Body of pancreas (tissue), 4 donors: ENCODE data around the gene THG1L. TPM values are rescaled to one million over a fixed set of nuclear protein-coding genes. Genes with fewer than 3 reads are reported as not detected.

Experiments
- ATAC-seq: fragments of 150-250 bp; one replicate; pipeline ENCODE4 v1.9.1; 2016
- DNase-seq, 4 donors: peaks; one replicate each; pipeline ENCODE4 v3.0.0-alpha.2; 2019
- H3K27ac ChIP-seq, 4 donors: fragments of 200-600 bp; sonication (generic); 1 replicate in 3 of 4; 2 replicates in 1 of 4; pipeline versions ENCODE4 v1.5.1 to v1.6.1; 2016 to 2019; ENCODE audit warnings: mild to moderate bottlenecking in 1 of 4, mixed read lengths in 1 of 4, moderate library complexity in 1 of 4
- H3K27me3 ChIP-seq, 2 donors: fragments of 200-600 bp; sonication (generic); one replicate each; pipeline ENCODE4 v1.6.0; 2016; ENCODE audit warnings: mild to moderate bottlenecking in 1 of 2
- H3K36me3 ChIP-seq, 2 donors: fragments of 200-600 bp; sonication (generic); replicated peaks in 1 of 2; 2 replicates each; pipeline ENCODE4 v1.5.1; 2016; ENCODE audit warnings: low read depth in 2 of 2; ENCODE audit not compliant: insufficient read depth in 1 of 2
- H3K4me1 ChIP-seq: fragments of 200-600 bp; sonication (generic); one replicate; pipeline ENCODE4 v1.6.0; 2016
- H3K4me3 ChIP-seq, 2 donors: fragments of 200-600 bp; sonication (generic); 1 replicate in 1 of 2; 2 replicates in 1 of 2; pipeline ENCODE4 v1.5.1; 2016 to 2019
- H3K9me3 ChIP-seq, 3 donors: fragments of 200-600 bp; sonication (generic); 1 replicate in 2 of 3; 2 replicates in 1 of 3; pipeline ENCODE4 v1.5.1; 2016
- POLR2A ChIP-seq, 3 donors: fragments of 450-650 bp; IDR thresholded peaks; one replicate each; pipeline ENCODE4 v1.6.1; 2016; ENCODE audit warnings: antibody characterized with exemption in 3 of 3, mild to moderate bottlenecking in 2 of 3
- WGBS, 2 donors: methylation state at CpG; one replicate each; pipeline ENCODE4 v1.1.5; 2017; 5-methylcytosine and 5-hydroxymethylcytosine counted together
- intact Hi-C: fragments of 100-400 bp; cut with DNase I; formaldehyde crosslinking; loops from one replicate; pipeline ENCODE4 v1.15.1; 2023
- total RNA-seq, 2 donors: library from RNA; depleted of rRNA; stranded (reverse); fragments of >200 nt; gene quantifications; one replicate each; pipeline ENCODE4 v1.1.0, GENCODE V29; 2016
- TF ChIP-seq, protein P1 (sequence below), 7 experiments: fragments of 450-650 bp in 4 of 7; fragments of 200-600 bp in 3 of 7; sonication (generic) in 3 of 7; IDR thresholded peaks; one replicate each; pipeline ENCODE4 v1.5.1; 2016 to 2019; ENCODE audit warnings: antibody characterized with exemption in 7 of 7

THG1L gene
- total RNA-seq, 2 donors from 2014 or later: 4.4 to 12.5 TPM

DNA sequence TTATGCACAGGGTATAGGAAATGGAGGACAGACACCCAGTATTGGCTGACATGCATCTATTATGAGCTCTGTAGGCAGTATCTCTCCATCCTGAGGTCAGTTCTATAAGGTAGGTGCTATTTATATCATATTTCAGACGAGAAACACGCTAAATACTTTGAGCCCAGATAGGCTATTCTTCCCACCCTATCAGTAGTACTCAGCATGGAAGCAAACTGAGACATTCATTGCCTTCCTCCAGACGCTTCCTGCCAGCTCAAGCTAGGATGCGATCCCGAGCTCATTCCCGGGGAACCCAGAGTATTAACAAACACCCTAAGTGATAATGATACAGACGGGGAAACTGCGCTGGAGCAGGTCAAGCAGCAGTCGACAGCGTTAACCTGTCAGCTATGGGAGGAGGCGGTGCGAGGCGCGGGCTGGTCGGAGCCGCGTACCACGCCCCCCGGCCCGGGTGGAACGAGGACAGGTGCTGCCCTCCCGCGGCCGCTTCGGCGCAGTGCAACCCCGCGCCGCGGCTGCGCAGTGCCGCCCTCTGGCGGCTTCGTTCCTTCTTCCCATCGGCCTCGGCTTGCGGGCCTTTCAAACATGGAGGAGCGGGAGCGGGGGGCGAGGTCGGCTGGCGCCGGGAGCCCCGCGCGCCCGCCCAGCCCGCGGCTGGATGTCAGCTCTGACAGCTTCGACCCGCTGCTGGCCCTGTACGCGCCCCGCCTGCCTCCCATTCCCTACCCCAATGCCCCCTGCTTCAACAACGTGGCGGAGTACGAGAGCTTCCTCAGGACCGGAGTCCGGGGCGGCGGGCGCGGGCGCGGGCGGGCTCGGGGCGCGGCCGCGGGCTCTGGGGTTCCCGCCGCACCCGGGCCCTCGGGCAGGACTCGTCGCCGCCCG lies 12.2 kb downstream of the THG1L start, which contains the start of gene LSM11:
Gene LSM11, plus strand, starts transcription at position 550 of the 888 bp plus-strand sequence. Its CDS starts 39 bp downstream, at position 589.
- 0% methylated on average over 7 to 71 of the region's 79 CpGs for WGBS, 2 donors
- DNase-seq (peak; percentile 90 to 94 (median 91)), ATAC-seq (peak; percentile 96)
- intact Hi-C loops: no loop called here
- H3K4me3 ChIP-seq: peak within 1 kb of the TSS; percentile 61 to 90
- H3K9me3 ChIP-seq: no peaks in the 10 kb centered on the region
- peak within 1 kb of the TSS in 2 of 4 donors; percentile 5 to 59 for H3K27ac ChIP-seq
- H3K27me3 ChIP-seq: no peaks in the 10 kb centered on the region
- H3K4me1 ChIP-seq: peaks cover 18% of the 10 kb centered on the region
- H3K36me3 ChIP-seq: no peaks in the 10 kb centered on the region
- TF ChIP-seq, protein P1, sequence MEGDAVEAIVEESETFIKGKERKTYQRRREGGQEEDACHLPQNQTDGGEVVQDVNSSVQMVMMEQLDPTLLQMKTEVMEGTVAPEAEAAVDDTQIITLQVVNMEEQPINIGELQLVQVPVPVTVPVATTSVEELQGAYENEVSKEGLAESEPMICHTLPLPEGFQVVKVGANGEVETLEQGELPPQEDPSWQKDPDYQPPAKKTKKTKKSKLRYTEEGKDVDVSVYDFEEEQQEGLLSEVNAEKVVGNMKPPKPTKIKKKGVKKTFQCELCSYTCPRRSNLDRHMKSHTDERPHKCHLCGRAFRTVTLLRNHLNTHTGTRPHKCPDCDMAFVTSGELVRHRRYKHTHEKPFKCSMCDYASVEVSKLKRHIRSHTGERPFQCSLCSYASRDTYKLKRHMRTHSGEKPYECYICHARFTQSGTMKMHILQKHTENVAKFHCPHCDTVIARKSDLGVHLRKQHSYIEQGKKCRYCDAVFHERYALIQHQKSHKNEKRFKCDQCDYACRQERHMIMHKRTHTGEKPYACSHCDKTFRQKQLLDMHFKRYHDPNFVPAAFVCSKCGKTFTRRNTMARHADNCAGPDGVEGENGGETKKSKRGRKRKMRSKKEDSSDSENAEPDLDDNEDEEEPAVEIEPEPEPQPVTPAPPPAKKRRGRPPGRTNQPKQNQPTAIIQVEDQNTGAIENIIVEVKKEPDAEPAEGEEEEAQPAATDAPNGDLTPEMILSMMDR (IDR thresholded peaks at IDR 0.05): peak; percentile 97 to 100 (median 100)
- TF ChIP-seq POLR2A (IDR thresholded peaks at IDR 0.05): peak in 2 of 3 donors; percentile 35 to 38

DNA sequence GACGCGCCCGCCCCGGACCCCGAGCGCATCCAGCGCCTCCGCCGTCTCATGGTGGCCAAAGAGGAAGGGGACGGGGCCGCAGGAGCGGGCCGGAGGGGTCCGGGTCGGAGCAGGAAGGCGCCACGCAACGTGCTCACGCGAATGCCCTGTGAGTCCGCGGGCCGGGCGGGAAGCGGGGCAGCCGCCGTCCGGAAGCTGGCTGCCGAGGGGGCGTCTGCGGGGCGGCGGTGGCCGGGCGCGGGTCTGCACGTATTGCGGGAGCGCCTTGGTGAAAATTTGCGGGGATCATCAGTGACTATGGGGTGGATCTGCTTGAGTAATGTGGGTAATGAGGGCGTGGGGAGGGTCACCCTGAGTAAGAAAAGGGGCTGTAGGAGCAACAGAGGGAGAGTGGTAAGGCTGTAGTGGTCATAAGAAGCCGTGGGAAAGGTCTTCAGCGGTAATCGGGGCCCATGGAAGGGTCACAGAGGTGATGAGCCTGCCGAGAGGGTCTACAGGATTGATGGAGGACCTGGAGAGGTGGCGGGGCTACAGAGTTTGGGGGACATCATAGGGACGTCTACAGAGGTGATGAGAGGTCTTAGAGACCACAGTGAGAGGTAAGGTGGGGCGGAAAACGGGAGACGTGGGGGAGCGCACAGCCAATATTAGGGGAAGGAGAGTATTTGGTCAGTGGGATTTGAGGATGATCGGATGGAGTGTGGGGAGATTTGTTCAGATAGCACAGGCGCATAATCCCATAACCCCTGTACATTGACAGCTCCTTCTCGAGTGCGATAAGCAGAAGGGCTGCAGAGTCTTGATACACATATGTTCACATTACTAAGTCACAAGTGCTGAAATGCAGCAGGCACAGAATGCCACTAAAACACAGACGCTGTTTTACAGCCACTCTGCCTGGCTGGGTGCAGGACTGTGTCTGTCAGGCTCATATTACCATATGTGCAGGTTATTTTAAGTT lies 13.1 kb downstream of the THG1L start:
- peak in 3 of 4 donors; percentile 13 to 26 (median 19) for DNase-seq

DNA sequence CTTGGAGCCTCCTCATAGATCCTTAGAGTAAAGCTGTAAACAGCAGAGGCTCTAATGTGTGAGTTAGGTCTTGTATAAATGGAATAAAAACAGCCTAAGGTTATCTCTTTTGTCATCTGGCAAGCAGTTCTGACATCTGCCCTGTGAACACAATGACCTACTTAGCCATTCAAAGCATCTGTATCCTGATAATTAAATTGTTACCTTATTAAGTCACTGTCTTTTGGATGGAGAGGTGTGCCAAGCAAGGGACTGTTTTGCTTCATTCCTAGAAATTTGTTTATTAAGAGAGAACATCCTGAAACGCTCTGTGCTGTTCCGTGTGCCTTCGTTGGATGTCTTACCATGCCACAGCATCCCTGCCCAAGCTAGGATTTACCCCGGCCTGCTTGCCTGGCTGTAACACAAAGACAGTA lies 13.8 kb downstream of the THG1L start:
- ATAC-seq (no peak), DNase-seq (no peak)
- Histone ChIP-seq H3K27me3 (no peaks in the 10 kb centered on the region), H3K9me3 (no peaks in the 10 kb centered on the region), H3K4me3 (no peak overlapping the region), H3K36me3 (no peaks in the 10 kb centered on the region), H3K27ac (no peak overlapping the region), H3K4me1 (peaks cover 18% of the 10 kb centered on the region)
- WGBS, 2 donors: 80 to 81% methylated on average over 4 of the region's 4 CpGs
- intact Hi-C loops: no loop called here
- TF ChIP-seq, protein P1 (IDR thresholded peaks at IDR 0.05): no peak

More for the DNA sequence above, 13.1 kb downstream of the THG1L start:
- Histone ChIP-seq H3K36me3 (no peaks in the 10 kb centered on the region), H3K4me3 (peak overlapping the region; percentile 61 to 90), H3K27ac (peak overlapping the region in 1 of 4 donors; percentile 59), H3K4me1 (peaks cover 18% of the 10 kb centered on the region), H3K27me3 (no peaks in the 10 kb centered on the region), H3K9me3 (no peaks in the 10 kb centered on the region)
- intact Hi-C loops: no loop called here
- WGBS, 2 donors: 2 to 9% methylated on average over 32 to 55 of the region's 56 CpGs
- TF ChIP-seq POLR2A (IDR thresholded peaks at IDR 0.05): no peak
- TF ChIP-seq, protein P1 (IDR thresholded peaks at IDR 0.05): no peak
- no peak for ATAC-seq

DNA sequence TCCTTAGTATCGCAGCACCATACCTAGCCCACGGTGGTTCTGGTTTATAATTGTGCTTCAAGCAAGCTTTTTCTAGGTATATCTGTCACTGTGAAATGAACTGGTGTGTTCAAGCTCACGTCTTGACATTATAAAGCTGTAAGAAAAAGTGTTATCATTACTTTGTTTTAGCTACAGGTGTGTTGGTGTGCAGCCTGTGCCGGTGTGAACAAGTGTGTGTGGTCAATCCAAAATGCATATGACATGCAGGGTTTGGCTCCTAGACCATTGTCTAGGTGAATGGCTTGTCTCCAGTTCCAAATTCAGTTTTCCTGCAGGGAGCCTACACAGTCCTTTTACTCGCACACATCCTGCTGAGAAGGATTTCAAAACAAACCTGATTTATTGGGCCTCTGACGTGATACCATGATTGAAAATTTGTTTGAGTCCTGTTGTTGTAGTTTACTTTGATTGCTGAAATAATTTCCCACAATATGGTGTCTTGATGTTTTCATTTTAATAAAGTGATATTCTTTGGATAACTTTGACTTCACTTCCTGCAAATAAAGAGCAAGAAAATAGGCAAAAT lies 16.0 kb downstream of the THG1L start:
- no peak for ATAC-seq

More for the DNA sequence above, 16.0 kb downstream of the THG1L start:
- H3K4me1 ChIP-seq: peaks cover 18% of the 10 kb centered on the region
- WGBS, 2 donors: 83 to 87% methylated on average over 6 of the region's 6 CpGs
- intact Hi-C loops: no loop called here
- no peaks in the 10 kb centered on the region for H3K9me3 ChIP-seq
- no peak overlapping the region for H3K27ac ChIP-seq
- TF ChIP-seq, protein P1 (IDR thresholded peaks at IDR 0.05): no peak
- no peak for TF ChIP-seq POLR2A (IDR thresholded peaks at IDR 0.05)
- DNase-seq: no peak
- H3K36me3 ChIP-seq: no peaks in the 10 kb centered on the region
- H3K27me3 ChIP-seq: no peaks in the 10 kb centered on the region
- no peak overlapping the region for H3K4me3 ChIP-seq
